ENCODE measurements around the gene ABCA13.

DNA sequence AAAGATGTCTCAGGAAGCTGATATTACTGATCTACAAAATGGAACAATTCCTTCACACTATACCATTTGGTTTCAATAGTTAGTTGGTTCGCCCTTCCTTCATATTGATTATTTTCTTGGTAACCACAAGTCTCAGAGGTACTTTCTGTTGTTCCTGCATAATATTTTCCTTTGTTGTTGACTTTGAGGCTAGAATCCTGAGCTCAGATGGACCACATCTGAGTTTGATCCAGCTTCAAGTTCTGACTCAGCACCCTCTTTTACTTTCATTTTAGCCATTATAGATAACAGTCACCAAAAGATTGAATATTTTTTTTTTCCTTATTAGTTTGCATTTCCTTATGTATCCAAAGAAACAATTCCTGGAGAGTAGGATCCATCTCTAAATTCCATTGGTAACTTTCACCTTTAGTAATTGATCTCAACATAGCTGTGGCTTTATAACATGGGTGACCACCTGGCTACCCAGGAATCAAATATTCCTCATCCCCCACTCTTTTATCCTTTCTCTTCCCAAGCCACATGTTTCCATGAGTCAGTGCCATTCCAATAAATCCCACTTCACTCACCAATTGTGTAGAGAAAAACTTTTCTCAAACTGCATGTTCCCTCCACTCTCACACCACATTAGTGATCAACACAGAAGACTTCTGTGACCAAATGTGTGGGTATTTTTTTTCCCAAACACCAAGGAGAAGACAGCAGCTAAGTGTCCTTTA is 9.7 kb upstream of the ABCA13 start:
- TF ChIP-seq, protein P1, sequence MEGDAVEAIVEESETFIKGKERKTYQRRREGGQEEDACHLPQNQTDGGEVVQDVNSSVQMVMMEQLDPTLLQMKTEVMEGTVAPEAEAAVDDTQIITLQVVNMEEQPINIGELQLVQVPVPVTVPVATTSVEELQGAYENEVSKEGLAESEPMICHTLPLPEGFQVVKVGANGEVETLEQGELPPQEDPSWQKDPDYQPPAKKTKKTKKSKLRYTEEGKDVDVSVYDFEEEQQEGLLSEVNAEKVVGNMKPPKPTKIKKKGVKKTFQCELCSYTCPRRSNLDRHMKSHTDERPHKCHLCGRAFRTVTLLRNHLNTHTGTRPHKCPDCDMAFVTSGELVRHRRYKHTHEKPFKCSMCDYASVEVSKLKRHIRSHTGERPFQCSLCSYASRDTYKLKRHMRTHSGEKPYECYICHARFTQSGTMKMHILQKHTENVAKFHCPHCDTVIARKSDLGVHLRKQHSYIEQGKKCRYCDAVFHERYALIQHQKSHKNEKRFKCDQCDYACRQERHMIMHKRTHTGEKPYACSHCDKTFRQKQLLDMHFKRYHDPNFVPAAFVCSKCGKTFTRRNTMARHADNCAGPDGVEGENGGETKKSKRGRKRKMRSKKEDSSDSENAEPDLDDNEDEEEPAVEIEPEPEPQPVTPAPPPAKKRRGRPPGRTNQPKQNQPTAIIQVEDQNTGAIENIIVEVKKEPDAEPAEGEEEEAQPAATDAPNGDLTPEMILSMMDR (conservative IDR thresholded peaks at IDR 0.05), result no peak
- no peak for TF ChIP-seq ZFX (IDR thresholded peaks at IDR 0.05)
